ENCODE results near the gene TSTD1. TPM values are rescaled to one million over a fixed set of nuclear protein-coding genes. Genes with fewer than 3 reads are reported as not detected.

The TSTD1 gene
- total RNA-seq, 1 donor from 2014 or later, result 13.4 TPM

DNA sequence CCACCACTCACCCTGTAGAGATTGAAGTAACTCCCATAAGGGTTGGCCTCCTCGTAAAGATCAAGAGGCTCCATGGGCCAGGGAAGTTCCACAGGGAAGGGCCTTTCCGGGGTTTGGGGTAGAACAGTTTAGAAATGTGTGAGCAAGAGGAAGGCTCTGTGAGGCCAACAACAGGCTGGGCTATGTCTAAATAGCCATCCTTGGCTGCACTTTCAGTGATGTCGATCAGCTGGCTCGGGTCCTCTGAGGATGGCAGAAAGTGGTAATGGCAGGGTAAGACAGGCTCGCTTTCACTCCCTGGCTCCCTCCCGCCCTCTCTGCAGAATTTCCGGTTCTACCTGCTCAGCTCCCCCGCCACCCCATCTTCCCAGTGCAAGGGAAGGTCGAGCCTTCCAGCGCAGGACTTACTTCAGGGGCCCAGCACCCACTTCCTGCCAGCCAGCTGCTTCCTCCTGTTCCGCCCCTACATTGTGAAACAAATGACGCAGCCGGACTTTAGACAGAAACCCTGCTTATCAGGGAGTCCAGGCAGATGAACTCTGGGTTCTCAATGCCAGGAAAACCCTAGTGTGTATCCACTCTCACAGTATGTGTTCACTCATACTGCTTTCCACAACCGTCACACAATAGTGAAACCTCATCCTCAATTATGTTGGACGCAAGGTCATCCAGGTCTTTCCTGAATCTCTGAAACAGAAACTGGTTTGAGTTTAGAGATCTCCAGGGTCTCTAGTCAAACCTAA is 25.1 kb downstream of the TSTD1 start:
- intact Hi-C loops (cut with micrococcal nuclease), result no loop called here
- H3K4me3 ChIP-seq, result peak overlapping the region; percentile 50
- no peaks in the 10 kb centered on the region for H3K36me3 ChIP-seq
- DNase-seq, result peak; percentile 78
- peak overlapping the region; percentile 91 for H3K27ac ChIP-seq (replicated peaks)
- no peaks in the 10 kb centered on the region for H3K27me3 ChIP-seq (ENCODE audit: low read depth)
- peaks cover 40% of the 10 kb centered on the region for H3K4me1 ChIP-seq
- TF ChIP-seq, protein P1, sequence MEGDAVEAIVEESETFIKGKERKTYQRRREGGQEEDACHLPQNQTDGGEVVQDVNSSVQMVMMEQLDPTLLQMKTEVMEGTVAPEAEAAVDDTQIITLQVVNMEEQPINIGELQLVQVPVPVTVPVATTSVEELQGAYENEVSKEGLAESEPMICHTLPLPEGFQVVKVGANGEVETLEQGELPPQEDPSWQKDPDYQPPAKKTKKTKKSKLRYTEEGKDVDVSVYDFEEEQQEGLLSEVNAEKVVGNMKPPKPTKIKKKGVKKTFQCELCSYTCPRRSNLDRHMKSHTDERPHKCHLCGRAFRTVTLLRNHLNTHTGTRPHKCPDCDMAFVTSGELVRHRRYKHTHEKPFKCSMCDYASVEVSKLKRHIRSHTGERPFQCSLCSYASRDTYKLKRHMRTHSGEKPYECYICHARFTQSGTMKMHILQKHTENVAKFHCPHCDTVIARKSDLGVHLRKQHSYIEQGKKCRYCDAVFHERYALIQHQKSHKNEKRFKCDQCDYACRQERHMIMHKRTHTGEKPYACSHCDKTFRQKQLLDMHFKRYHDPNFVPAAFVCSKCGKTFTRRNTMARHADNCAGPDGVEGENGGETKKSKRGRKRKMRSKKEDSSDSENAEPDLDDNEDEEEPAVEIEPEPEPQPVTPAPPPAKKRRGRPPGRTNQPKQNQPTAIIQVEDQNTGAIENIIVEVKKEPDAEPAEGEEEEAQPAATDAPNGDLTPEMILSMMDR (IDR thresholded peaks at IDR 0.05; ENCODE audit: borderline replicate concordance), result no peak
- H3K9me3 ChIP-seq (replicated peaks), result no peaks in the 10 kb centered on the region

DNA sequence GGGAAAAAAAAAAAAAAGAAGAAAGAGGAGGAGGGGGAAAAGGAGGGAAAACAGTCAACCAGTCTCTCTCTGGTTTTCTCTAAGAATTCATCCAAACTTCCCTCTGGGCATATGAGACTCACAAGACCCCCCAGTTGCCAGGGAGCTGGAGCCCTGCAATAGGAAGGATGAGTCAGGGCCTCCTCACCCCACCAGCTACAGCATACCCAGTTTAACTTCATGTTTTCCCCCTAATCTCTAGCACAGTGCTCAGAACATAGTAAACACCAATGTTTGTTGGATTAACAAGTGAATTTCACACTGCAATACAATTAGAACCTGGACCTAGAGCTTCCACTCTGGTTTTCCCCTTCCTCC is 25.7 kb downstream of the TSTD1 start:
- Histone ChIP-seq H3K36me3 (no peaks in the 10 kb centered on the region), H3K27me3 (ENCODE audit: low read depth) (no peaks in the 10 kb centered on the region), H3K4me3 (peak overlapping the region; percentile 50), H3K4me1 (peaks cover 34% of the 10 kb centered on the region), H3K27ac (replicated peaks) (peak overlapping the region; percentile 91), H3K9me3 (replicated peaks) (no peaks in the 10 kb centered on the region)
- intact Hi-C loops (cut with micrococcal nuclease), result no loop called here
- DNase-seq, result no peak
- TF ChIP-seq, protein P1 (IDR thresholded peaks at IDR 0.05; ENCODE audit: borderline replicate concordance), result no peak

DNA sequence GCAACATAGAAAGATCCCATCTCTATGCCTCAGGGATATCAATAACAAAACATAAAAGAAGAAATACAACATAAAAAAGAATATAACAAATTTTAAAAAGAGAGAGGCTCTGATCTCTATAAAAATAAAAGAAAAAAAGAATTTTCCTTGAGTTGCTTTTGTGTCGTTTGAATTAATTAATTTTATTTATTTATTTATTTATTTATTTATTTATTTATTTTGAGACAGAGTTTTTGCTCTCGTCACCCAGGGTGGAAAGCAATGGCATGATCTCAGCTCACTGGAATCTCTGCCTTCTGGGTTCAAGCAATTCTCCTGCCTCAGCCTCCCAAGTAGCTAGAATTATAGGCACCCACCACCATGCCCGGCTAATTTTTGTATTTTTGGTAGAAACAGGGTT is 26.3 kb downstream of the TSTD1 start:
- Histone ChIP-seq H3K4me3 (no peak overlapping the region), H3K27me3 (ENCODE audit: low read depth) (no peaks in the 10 kb centered on the region), H3K4me1 (peaks cover 29% of the 10 kb centered on the region), H3K27ac (replicated peaks) (peak overlapping the region; percentile 91), H3K9me3 (replicated peaks) (no peaks in the 10 kb centered on the region), H3K36me3 (no peaks in the 10 kb centered on the region)
- intact Hi-C loops (cut with micrococcal nuclease), result no loop called here
- no peak for DNase-seq
- TF ChIP-seq, protein P1 (IDR thresholded peaks at IDR 0.05; ENCODE audit: borderline replicate concordance), result no peak

DNA sequence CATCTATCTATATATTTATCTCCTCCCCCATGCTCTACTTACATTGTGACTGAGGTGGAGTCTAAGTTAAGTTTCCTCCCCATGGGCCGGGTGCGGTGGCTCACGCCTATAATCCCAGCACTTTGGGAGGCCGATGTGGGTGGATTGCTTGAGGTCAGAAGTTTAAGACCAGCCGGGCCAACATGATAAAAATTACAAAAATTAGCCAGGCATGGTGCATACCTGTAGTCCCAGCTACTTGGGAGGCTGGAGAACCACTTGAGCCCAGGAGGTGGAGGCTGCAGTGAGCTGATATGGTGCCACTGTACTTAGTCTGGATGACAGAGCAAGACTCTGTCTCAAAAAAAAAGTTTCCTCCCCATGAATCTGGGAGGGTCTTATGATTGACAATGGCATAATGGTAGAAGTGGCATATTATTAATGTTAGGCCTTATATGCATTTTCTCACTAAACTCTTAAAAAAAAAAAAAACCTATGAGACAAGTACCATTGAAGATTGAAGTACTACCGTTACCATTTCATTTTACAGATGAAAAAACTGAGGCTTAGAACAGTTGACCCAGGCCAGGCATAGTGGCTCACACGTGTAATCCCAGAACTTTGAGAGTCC is 29.1 kb downstream of the TSTD1 start:
- intact Hi-C loops (cut with micrococcal nuclease), result no loop called here
- TF ChIP-seq, protein P1 (IDR thresholded peaks at IDR 0.05; ENCODE audit: borderline replicate concordance), result no peak
- no peaks in the 10 kb centered on the region for H3K9me3 ChIP-seq (replicated peaks)
- DNase-seq, result no peak
- H3K27ac ChIP-seq (replicated peaks), result no peak overlapping the region
- H3K4me3 ChIP-seq, result no peak overlapping the region
- no peaks in the 10 kb centered on the region for H3K36me3 ChIP-seq
- H3K4me1 ChIP-seq, result peaks cover 23% of the 10 kb centered on the region
- H3K27me3 ChIP-seq (ENCODE audit: low read depth), result no peaks in the 10 kb centered on the region

DNA sequence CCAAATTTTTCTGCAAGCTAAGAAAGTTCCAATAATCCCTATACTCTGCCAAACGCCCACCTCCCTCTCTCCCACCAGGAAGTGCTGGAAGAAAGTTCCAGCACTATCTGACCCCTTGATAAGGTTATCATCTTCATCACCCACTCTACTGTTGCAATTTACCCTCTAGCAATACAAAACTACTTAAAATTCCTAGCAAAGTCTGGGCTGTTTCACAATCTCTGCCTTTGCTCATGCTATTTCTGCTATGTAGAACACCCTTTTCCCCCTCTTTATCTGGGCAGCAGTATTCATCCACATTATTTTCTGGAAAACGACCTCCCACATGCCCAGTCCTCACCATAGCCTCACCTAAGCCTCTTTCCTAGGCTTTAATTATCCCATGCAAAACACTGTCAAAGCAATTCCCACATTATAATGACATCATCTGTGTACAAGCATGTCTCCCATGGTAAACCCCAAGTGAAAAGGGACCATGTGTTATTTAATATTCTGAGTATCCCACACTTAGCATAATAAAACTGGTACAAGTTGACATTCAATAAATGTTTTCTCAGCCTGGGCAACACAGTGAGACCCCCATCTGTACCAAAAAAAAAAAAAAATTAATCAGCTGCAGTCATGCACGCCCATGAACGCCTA is 29.8 kb downstream of the TSTD1 start:
- H3K4me3 ChIP-seq, result no peak overlapping the region
- intact Hi-C loops (cut with micrococcal nuclease), result no loop called here
- no peak overlapping the region for H3K27ac ChIP-seq (replicated peaks)
- peaks cover 15% of the 10 kb centered on the region for H3K4me1 ChIP-seq
- no peaks in the 10 kb centered on the region for H3K27me3 ChIP-seq (ENCODE audit: low read depth)
- DNase-seq, result no peak
- TF ChIP-seq, protein P1 (IDR thresholded peaks at IDR 0.05; ENCODE audit: borderline replicate concordance), result no peak
- H3K9me3 ChIP-seq (replicated peaks), result no peaks in the 10 kb centered on the region
- H3K36me3 ChIP-seq, result no peaks in the 10 kb centered on the region

Measured in left ventricle myocardium inferior (tissue), 1 donor.